GM23248 (cell line): ENCODE data around the gene ZNF260.

ENCODE experiments used
- EZH2 ChIP-seq: fragments of 200-600 bp; sonication (generic); IDR thresholded peaks from 2 replicates; pipeline ENCODE4 v1.6.1; 2018; ENCODE audit warnings: antibody characterized with exemption, mild to moderate bottlenecking; ENCODE audit not compliant: insufficient read depth, poor library complexity, severe bottlenecking
- EZH2phosphoT487 ChIP-seq: fragments of 200-600 bp; sonication (generic); IDR thresholded peaks from 2 replicates; pipeline ENCODE4 v1.6.1; 2018; ENCODE audit warnings: antibody characterized with exemption, moderate library complexity, mild to moderate bottlenecking, low read depth; ENCODE audit not compliant: insufficient read depth

GRCh38 chr19:36524617-36525016 is 3.5 kb downstream of the ZNF260 start:
- TF ChIP-seq EZH2 (no peak), EZH2phosphoT487 (no peak)
